Fibroblast of mammary gland (primary cell): ENCODE data around the gene AK6.

ENCODE experiments used
- DNase-seq: peaks from one replicate; pipeline ENCODE4 v3.0.0-alpha.2; 2010; ENCODE audit warnings: low read depth
- H3K4me3 ChIP-seq: 2 replicates; pipeline ENCODE4 v1.5.1; 2011; ENCODE audit warnings: low read depth, mild to moderate bottlenecking, low read length, moderate library complexity; ENCODE audit not compliant: control insufficient read depth
- CTCF ChIP-seq: conservative IDR thresholded peaks from 2 replicates; pipeline ENCODE4 v1.5.1; 2011; ENCODE audit warnings: low read depth, low read length, inconsistent platforms; ENCODE audit not compliant: control insufficient read depth, insufficient read depth

Gene AK6

GRCh38 chr5:69317391-69317790, 51.9 kb downstream of the AK6 start:
- no peak for TF ChIP-seq CTCF
- no peak overlapping the region for H3K4me3 ChIP-seq
- DNase-seq = no peak

DNA sequence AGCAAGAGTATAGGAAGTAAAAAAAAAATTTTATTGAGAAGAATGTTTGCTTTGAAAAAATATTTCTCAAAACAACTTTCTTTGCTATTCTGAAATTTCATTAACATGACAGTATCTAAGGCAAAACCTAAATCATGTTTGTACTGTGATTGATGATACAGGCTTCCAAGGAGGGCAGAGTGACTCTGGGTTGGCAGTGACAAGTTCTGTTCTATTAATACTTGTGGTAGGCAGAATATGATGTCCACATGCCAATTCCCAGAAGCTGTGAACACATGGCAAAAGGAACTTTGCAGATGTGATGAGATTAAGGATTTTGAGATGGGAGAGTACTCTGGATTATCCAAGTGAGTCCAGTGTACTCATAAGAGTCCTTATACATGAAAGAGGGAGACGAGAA, 53.3 kb downstream of the AK6 start:
- DNase-seq = no peak
- H3K4me3 ChIP-seq = no peak overlapping the region
- TF ChIP-seq CTCF = no peak

DNA sequence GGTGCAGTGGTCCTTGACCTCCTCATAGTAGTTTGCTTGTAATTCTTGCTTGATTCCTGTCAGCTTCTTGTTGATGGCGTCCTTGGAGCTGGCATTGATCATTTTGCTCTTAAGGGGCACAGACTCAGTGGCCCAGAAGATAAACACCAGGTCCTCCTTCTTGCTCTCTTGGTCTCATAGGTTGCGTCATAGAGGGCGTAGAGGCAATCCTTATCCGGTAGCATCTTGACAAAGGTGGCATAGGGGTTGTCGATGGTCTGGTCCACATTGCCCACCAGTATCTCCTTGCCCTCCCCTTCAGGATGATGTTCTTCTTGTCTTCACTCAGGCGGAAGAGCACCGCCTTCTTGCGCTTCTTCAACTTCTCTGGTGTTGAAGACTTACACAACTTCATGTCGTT, 55.9 kb downstream of the AK6 start:
- no peak for TF ChIP-seq CTCF
- H3K4me3 ChIP-seq = no peak overlapping the region
- no peak for DNase-seq

GRCh38 chr5:69312459-69313160, 56.7 kb downstream of the AK6 start:
- no peak overlapping the region for H3K4me3 ChIP-seq
- TF ChIP-seq CTCF = no peak
- DNase-seq = no peak

DNA sequence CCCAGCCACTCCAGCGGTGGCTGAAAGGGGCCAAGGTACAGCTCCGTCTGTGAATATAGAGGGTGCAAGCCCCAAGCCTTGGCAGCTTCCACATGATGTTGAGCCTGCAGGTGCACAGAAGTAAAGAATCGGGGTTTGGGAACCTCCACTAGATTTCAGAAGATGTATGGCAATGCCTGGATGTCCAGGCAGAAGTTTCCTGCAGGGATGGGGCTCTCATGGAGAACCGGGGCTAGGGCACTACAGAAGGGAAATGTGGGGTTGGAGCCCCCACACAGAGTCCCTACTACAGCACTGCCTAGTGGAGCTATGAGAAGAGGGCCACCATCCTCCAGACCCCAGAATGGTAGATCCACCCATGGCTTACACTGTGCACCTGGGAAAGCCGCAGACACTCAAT, 59.9 kb downstream of the AK6 start:
- no peak overlapping the region for H3K4me3 ChIP-seq
- no peak for DNase-seq
- no peak for TF ChIP-seq CTCF

DNA sequence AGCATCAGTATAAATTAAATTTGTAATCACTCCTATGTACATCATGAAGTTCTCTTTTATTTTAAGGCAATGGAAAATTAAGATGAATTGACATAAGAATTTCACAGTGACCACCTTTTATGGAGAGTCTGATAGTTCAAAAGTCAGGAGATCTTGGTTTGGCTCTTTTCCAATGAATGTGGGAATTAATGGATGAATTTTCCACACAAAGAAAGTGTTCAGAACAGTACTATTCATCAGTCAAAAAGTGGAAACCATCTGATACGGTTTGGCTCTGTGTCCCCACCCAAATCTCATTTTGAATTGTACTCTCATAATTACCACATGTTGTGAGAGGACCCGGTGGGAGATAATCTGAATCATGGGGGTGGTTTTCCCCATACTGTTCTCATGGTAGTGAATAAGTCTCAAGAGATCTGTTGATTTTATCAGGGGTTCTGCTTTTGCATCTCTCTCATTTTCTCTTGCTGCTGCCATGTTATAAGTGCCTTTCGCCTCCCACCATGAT, 61.2 kb downstream of the AK6 start:
- DNase-seq = no peak
- no peak overlapping the region for H3K4me3 ChIP-seq
- TF ChIP-seq CTCF = no peak

DNA sequence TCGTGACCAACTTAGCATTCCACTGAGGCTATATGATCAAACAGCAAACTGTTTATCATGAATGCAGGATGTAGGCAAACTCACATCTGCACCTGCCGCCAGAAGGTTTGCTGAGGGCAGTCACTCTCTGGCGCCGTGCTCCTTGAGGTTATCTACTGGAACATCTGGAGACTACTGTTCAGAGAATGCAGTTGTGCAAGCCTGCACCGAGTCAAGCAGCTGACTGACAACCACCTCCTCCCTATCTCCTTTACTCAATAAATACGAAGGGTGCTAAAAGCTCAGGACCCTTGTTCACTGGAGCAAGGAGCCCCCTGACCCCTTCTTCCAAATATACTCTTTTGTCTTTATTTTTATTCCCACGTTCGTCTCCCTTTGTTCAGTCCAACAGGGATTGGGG, 63.8 kb downstream of the AK6 start:
- no peak overlapping the region for H3K4me3 ChIP-seq
- TF ChIP-seq CTCF = no peak
- DNase-seq = no peak
